Caco-2 (cell line): ENCODE data around the gene MRPL52. TPM values are rescaled to one million over a fixed set of nuclear protein-coding genes. Genes with fewer than 3 reads are reported as not detected.

Source experiments
- BruUV-seq: library from RNA; stranded (reverse); fragments of 400-500 nt; replicated peaks from 2 replicates; lab custom pipeline; 2021; lab: Mats Ljungman, UMichigan
- CTCF ChIA-PET: fragments of 300-600 bp; sonication (Branson Sonifier 250); formaldehyde crosslinking; loops from one replicate; lab custom pipeline; 2022; ENCODE audit warnings: antibody characterized with exemption; lab: Charles Lee
- POLR2A ChIA-PET: fragments of 300-600 bp; sonication (Branson Sonifier 250); formaldehyde crosslinking; loops from one replicate; lab custom pipeline; 2022; ENCODE audit warnings: antibody characterized with exemption; lab: Charles Lee
- DNase-seq, 2 experiments: peaks; one replicate each; pipeline versions ENCODE4 v3.0.0 to v3.0.0-alpha.2; 2020 to 2022
- H3K27me3 ChIP-seq: replicated peaks from 2 replicates; pipeline ENCODE4 v1.6.0; 2011; ENCODE audit warnings: low read length; ENCODE audit not compliant: control insufficient read depth, insufficient read depth
- H3K36me3 ChIP-seq: 2 replicates; pipeline ENCODE4 v1.5.1; 2011; ENCODE audit warnings: low read length; ENCODE audit not compliant: control insufficient read depth, insufficient read depth
- H3K4me1 ChIP-seq: fragments of 250-450 bp; sonication (Bioruptor Pico); 2 replicates; pipeline ENCODE4 v1.5.1; 2020; ENCODE audit warnings: mild to moderate bottlenecking
- H3K4me3 ChIP-seq: 2 replicates; pipeline ENCODE4 v1.5.1; 2011; ENCODE audit warnings: low read depth, mild to moderate bottlenecking, control low read depth, low read length
- H3K9me3 ChIP-seq: fragments of 250-450 bp; sonication (Bioruptor Pico); 2 replicates; pipeline ENCODE4 v1.5.1; 2020; ENCODE audit warnings: mild to moderate bottlenecking, moderate library complexity
- H3K27ac Mint-ChIP-seq: one replicate; pipeline ENCODE4 v1.8.0; 2022; ENCODE audit warnings: mixed read lengths; ENCODE audit not compliant: unreplicated experiment
- H3K27me3 Mint-ChIP-seq: one replicate; pipeline ENCODE4 v1.8.0; 2022; ENCODE audit warnings: mixed read lengths; ENCODE audit not compliant: insufficient read depth, unreplicated experiment
- H3K36me3 Mint-ChIP-seq: one replicate; pipeline ENCODE4 v1.8.0; 2022; ENCODE audit warnings: mild to moderate bottlenecking, mixed read lengths; ENCODE audit not compliant: insufficient read depth, unreplicated experiment
- H3K4me1 Mint-ChIP-seq: one replicate; pipeline ENCODE4 v1.8.0; 2022; ENCODE audit warnings: low read depth, mixed read lengths; ENCODE audit not compliant: unreplicated experiment
- H3K4me3 Mint-ChIP-seq: one replicate; pipeline ENCODE4 v1.8.0; 2022; ENCODE audit warnings: mild to moderate bottlenecking, moderate library complexity, mixed read lengths; ENCODE audit not compliant: unreplicated experiment
- H3K9me3 Mint-ChIP-seq: one replicate; pipeline ENCODE4 v1.8.0; 2022; ENCODE audit warnings: mixed read lengths; ENCODE audit not compliant: unreplicated experiment
- intact Hi-C: fragments of 100-400 bp; cut with micrococcal nuclease; formaldehyde crosslinking; loops from one replicate; pipeline ENCODE4 v1.10.0; 2022; ENCODE audit not compliant: unreplicated experiment
- total RNA-seq: library from RNA; stranded (reverse); gene quantifications from 2 replicates; pipeline ENCODE4 v1.2.3, GENCODE V29; 2022
- TF ChIP-seq, protein P1 (sequence below), 2 experiments: fragments of 200-600 bp in 1 of 2; IDR thresholded peaks; 1 replicate in 1 of 2; 2 replicates in 1 of 2; pipeline versions ENCODE4 v1.5.1 to v1.8.0; 2011 to 2022; ENCODE audit warnings: antibody characterized with exemption in 1 of 2, control low read depth in 1 of 2, inconsistent platforms in 1 of 2, low read depth in 1 of 2, low read length in 1 of 2, mild to moderate bottlenecking in 1 of 2, moderate library complexity in 1 of 2; ENCODE audit not compliant: insufficient read depth in 1 of 2, severe bottlenecking in 1 of 2, unreplicated experiment in 1 of 2

The MRPL52 gene
- total RNA-seq, 1 experiment from 2014 or later: 149 TPM

DNA sequence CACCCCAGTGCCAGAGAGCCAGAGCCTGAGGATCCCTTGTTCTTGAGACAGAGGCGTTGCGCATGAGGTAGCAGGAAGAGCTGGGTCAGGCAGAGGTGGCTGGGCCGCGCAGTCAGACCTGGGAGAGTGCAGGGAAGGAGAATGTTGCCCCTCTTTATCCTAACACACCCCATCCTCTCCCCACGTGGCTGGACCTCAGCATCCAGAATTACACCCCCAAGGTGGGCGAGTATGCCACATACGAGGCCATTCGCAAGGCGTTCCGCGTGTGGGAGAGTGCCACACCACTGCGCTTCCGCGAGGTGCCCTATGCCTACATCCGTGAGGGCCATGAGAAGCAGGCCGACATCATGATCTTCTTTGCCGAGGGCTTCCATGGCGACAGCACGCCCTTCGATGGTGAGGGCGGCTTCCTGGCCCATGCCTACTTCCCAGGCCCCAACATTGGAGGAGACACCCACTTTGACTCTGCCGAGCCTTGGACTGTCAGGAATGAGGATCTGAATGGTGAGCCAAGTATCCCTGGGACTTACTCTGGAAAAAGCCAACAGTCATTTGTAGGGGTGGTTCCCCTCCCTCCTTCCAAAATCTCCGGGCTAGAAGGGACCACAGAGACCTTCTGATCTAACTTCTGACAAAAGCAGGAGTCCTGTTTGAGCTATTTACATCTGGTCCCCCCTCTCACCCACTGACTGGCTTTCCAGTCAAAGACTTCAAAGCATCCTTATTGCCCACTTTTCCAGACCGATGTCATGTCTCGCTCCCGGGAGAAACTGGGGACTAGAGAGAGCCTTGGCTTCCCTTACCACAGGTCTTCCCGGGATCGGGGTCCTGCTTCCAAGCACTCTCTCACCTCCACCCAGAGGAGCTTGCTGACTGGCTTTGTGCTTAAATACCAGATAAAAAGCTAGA lies 12.8 kb downstream of the MRPL52 start:
- ChIA-PET CTCF (interaction anchor here (1.2 kb wide), 1 partner anchor 19 kb away, joined by 3 read pairs; no protein-coding TSS in a partner anchor), POLR2A (no interaction called here)
- Mint-ChIP-seq H3K4me1 (peaks cover 7% of the 10 kb centered on the region), H3K27ac (no peak overlapping the region), H3K9me3 (no peaks in the 10 kb centered on the region), H3K4me3 (no peak overlapping the region), H3K27me3 (no peaks in the 10 kb centered on the region), H3K36me3 (peaks cover 61% of the 10 kb centered on the region)
- Histone ChIP-seq H3K9me3 (no peaks in the 10 kb centered on the region), H3K36me3 (peaks cover 10% of the 10 kb centered on the region), H3K4me3 (no peak overlapping the region), H3K4me1 (peaks cover 16% of the 10 kb centered on the region), H3K27me3 (no peaks in the 10 kb centered on the region)
- intact Hi-C loops: no loop called here
- no TSS peak for BruUV-seq
- no peak for DNase-seq
- TF ChIP-seq, protein P1, sequence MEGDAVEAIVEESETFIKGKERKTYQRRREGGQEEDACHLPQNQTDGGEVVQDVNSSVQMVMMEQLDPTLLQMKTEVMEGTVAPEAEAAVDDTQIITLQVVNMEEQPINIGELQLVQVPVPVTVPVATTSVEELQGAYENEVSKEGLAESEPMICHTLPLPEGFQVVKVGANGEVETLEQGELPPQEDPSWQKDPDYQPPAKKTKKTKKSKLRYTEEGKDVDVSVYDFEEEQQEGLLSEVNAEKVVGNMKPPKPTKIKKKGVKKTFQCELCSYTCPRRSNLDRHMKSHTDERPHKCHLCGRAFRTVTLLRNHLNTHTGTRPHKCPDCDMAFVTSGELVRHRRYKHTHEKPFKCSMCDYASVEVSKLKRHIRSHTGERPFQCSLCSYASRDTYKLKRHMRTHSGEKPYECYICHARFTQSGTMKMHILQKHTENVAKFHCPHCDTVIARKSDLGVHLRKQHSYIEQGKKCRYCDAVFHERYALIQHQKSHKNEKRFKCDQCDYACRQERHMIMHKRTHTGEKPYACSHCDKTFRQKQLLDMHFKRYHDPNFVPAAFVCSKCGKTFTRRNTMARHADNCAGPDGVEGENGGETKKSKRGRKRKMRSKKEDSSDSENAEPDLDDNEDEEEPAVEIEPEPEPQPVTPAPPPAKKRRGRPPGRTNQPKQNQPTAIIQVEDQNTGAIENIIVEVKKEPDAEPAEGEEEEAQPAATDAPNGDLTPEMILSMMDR (IDR thresholded peaks at IDR 0.05; ENCODE audit: insufficient read depth in 1 of 2, low read depth in 1 of 2, low read length in 1 of 2, severe bottlenecking in 1 of 2, unreplicated experiment in 1 of 2): no peak

- Mint-ChIP-seq H3K27me3 (no peaks in the 10 kb centered on the region), H3K27ac (no peak overlapping the region), H3K9me3 (no peaks in the 10 kb centered on the region), H3K4me1 (peaks cover 7% of the 10 kb centered on the region), H3K36me3 (peaks cover 61% of the 10 kb centered on the region), H3K4me3 (no peak overlapping the region)
- DNase-seq: no peak
- ChIA-PET CTCF (interaction anchor here (1.2 kb wide), 1 partner anchor 20 kb away, joined by 3 read pairs; no protein-coding TSS in a partner anchor), POLR2A (no interaction called here)
- no peaks in the 10 kb centered on the region for H3K9me3 ChIP-seq
- peaks cover 10% of the 10 kb centered on the region for H3K36me3 ChIP-seq
- no TSS peak for BruUV-seq
- H3K27me3 ChIP-seq: no peaks in the 10 kb centered on the region
- peaks cover 9% of the 10 kb centered on the region for H3K4me1 ChIP-seq
- intact Hi-C loops: no loop called here
- TF ChIP-seq, protein P1 (IDR thresholded peaks at IDR 0.05; ENCODE audit: insufficient read depth in 1 of 2, low read depth in 1 of 2, low read length in 1 of 2, severe bottlenecking in 1 of 2, unreplicated experiment in 1 of 2): no peak
- H3K4me3 ChIP-seq: no peak overlapping the region
These were observed 13.6 kb downstream of the MRPL52 start for GRCh38 chr14:22843123-22843925.
